Activated T-cell treated with anti-CD3 and anti-CD28 coated beads, Interleukin-2, amount 50 U/mL, for 1 hour (primary cell): ENCODE measurements around the gene DNM2.
"Not testable (repeated sequence)": the region's sequence is repeated elsewhere in the genome, so short reads cannot be mapped to it uniquely, and the experiment has no call there.

Experiments used
- DNase-seq: peaks from one replicate; pipeline ENCODE4 v3.0.0-alpha.2; 2020

DNM2 gene

GRCh38 chr19:10846500-10847202 is 128.8 kb downstream of the DNM2 start:
- no peak for DNase-seq

GRCh38 chr19:10848230-10848856 is 130.5 kb downstream of the DNM2 start, which contains the start of gene C19orf38:
Gene C19orf38, plus strand, starts transcription at chr19:10848415. Its CDS starts 94 bp downstream, at chr19:10848509.
- DNase-seq: no peak

- no peak for DNase-seq
Measured at GRCh38 chr19:10850631-10851030, 132.8 kb downstream of the DNM2 start.

GRCh38 chr19:10852098-10852800 is 134.4 kb downstream of the DNM2 start:
- no peak for DNase-seq

- DNase-seq: no peak
Measured at GRCh38 chr19:10852941-10853340, 135.1 kb downstream of the DNM2 start.

GRCh38 chr19:10854350-10855089 is 136.6 kb downstream of the DNM2 start:
- DNase-seq: no peak

GRCh38 chr19:10855879-10856522 is 138.1 kb downstream of the DNM2 start:
- no peak for DNase-seq

GRCh38 chr19:10856899-10857298 is 139.0 kb downstream of the DNM2 start:
- not testable (repeated sequence) for DNase-seq

GRCh38 chr19:10858204-10858828 is 140.4 kb downstream of the DNM2 start:
- DNase-seq: no peak

- DNase-seq: peak; percentile 34
Measured at GRCh38 chr19:10861103-10861651, 143.3 kb downstream of the DNM2 start.

- DNase-seq: no peak
Measured at GRCh38 chr19:10862561-10863106, 144.8 kb downstream of the DNM2 start.

GRCh38 chr19:10863107-10863717 is 145.3 kb downstream of the DNM2 start:
- DNase-seq: no peak

- DNase-seq: peak; percentile 80
Measured at GRCh38 chr19:10864538-10864899, 146.6 kb downstream of the DNM2 start.

- no peak for DNase-seq
Measured at GRCh38 chr19:10866495-10866894, 148.6 kb downstream of the DNM2 start.

- DNase-seq: no peak
Measured at GRCh38 chr19:10868872-10869547, 151.1 kb downstream of the DNM2 start.

- DNase-seq: not testable (repeated sequence)
Measured at GRCh38 chr19:10869872-10870311, 152.0 kb downstream of the DNM2 start.

- no peak for DNase-seq
Measured at GRCh38 chr19:10870501-10870954, 152.6 kb downstream of the DNM2 start.

GRCh38 chr19:10870955-10871603 is 153.2 kb downstream of the DNM2 start, which contains the start of gene CARM1:
Gene CARM1, plus strand, starts transcription at chr19:10871553. Its CDS starts 150 bp downstream, at chr19:10871703.
- peak; percentile 100 for DNase-seq

- peak; percentile 59 for DNase-seq
Measured at GRCh38 chr19:10871711-10872545, 154.0 kb downstream of the DNM2 start.
